A549 (cell line): ENCODE results near the gene BUB1B. TPM values are rescaled to one million over a fixed set of nuclear protein-coding genes. Genes with fewer than 3 reads are reported as not detected.
A peak's percentile ranks its signal among the peaks of the same experiment; 100 is the strongest.

ENCODE experiments used
- ATAC-seq, 2 experiments: fragments of 200-7000 bp in 1 of 2; fragments of >200 bp in 1 of 2; cut with Nextera tagmentation in 1 of 2; cut with Tn5 transposase in 1 of 2; 3 replicates each; pipeline versions ENCODE4 v1.8.0 to v1.9.1; 2018 to 2020; ENCODE audit warnings: mild to moderate bottlenecking in 1 of 2, moderate library complexity in 1 of 2
- CTCF ChIA-PET: fragments of 300-600 bp; sonication (Branson Sonifier 250); formaldehyde crosslinking; extraction: SDS; loops from one replicate; lab custom pipeline; 2021; ENCODE audit warnings: antibody characterized with exemption, inconsistent platforms; lab: Yijun Ruan, JAX
- POLR2A ChIA-PET: fragments of 350-600 bp; formaldehyde crosslinking; extraction: SDS; loops from one replicate; lab custom pipeline; 2021; ENCODE audit warnings: antibody characterized with exemption, inconsistent platforms; lab: Yijun Ruan, JAX
- DNase-seq, 2 experiments: peaks; one replicate each; pipeline versions ENCODE4 v3.0.0 to v3.0.0-alpha.2; 2011 to 2016; ENCODE audit warnings: low read depth in 1 of 2, low spot score in 1 of 2
- FAIRE-seq: peaks from 2 replicates; lab custom pipeline; 2011; peaks lifted over from hg19 to GRCh38; lab: Jason Lieb, UNC
- H3K27ac ChIP-seq, 2 experiments: fragments of >200 bp; sonication (Bioruptor Twin); formaldehyde crosslinking; 3 replicates each; pipeline ENCODE4 v1.5.1; 2016 to 2017
- H3K4me1 ChIP-seq: fragments of >200 bp; sonication (Bioruptor Twin); formaldehyde crosslinking; 3 replicates; pipeline ENCODE4 v1.6.1; 2016
- H3K4me2 ChIP-seq: fragments of >200 bp; sonication (Bioruptor Twin); formaldehyde crosslinking; 3 replicates; pipeline ENCODE4 v1.6.1; 2016
- H3K4me3 ChIP-seq: fragments of >200 bp; sonication (Bioruptor Twin); formaldehyde crosslinking; 3 replicates; pipeline ENCODE4 v1.5.1; 2016
- H3K9me3 ChIP-seq: fragments of >200 bp; sonication (Bioruptor Twin); formaldehyde crosslinking; 3 replicates; pipeline ENCODE4 v1.6.1; 2016
- CBX2 ChIP-seq: fragments of 200-600 bp; sonication (generic); IDR thresholded peaks from 2 replicates; pipeline ENCODE4 v1.6.1; 2016; ENCODE audit warnings: low read depth, mild to moderate bottlenecking, borderline replicate concordance
- CHD2 ChIP-seq: fragments of 150-350 bp; IDR thresholded peaks from 2 replicates; pipeline ENCODE4 v1.6.1; 2014; ENCODE audit warnings: low read length; ENCODE audit not compliant: partially characterized antibody
- CHD4 ChIP-seq: fragments of 200-600 bp; sonication (generic); IDR thresholded peaks from 2 replicates; pipeline ENCODE4 v1.6.1; 2016; ENCODE audit warnings: antibody characterized with exemption, mild to moderate bottlenecking, borderline replicate concordance
- E2F6 ChIP-seq: IDR thresholded peaks from 2 replicates; pipeline ENCODE4 v1.6.1; 2012; ENCODE audit warnings: low read depth, borderline replicate concordance
- EHF ChIP-seq: fragments of 250-450 bp; sonication (Bioruptor Pico); IDR thresholded peaks from 2 replicates; pipeline ENCODE4 v1.5.0; 2020; ENCODE audit warnings: mild to moderate bottlenecking
- ELK1 ChIP-seq: fragments of 150-350 bp; IDR thresholded peaks from 2 replicates; pipeline ENCODE4 v1.6.1; 2014; ENCODE audit warnings: low read depth, mild to moderate bottlenecking, low read length
- ESRRA ChIP-seq: fragments of 150-350 bp; IDR thresholded peaks from 2 replicates; pipeline ENCODE4 v1.6.1; 2014; ENCODE audit warnings: mild to moderate bottlenecking, low read length, borderline replicate concordance
- HOXA7 ChIP-seq: fragments of 250-450 bp; sonication (Bioruptor Pico); IDR thresholded peaks from 2 replicates; pipeline ENCODE4 v1.5.0; 2020; ENCODE audit warnings: mild to moderate bottlenecking, moderate library complexity
- MAX ChIP-seq: IDR thresholded peaks from 2 replicates; pipeline ENCODE4 v1.6.1; 2012
- MAZ ChIP-seq: fragments of 150-350 bp; IDR thresholded peaks from 2 replicates; pipeline ENCODE4 v1.6.1; 2014; ENCODE audit warnings: antibody characterized with exemption, low read depth, low read length, borderline replicate concordance
- MYC ChIP-seq: IDR thresholded peaks from 2 replicates; pipeline ENCODE4 v1.6.1; 2012; ENCODE audit warnings: mild to moderate bottlenecking, inconsistent platforms, low read length, improper control_type of control experiment, borderline replicate concordance
- NPAS2 ChIP-seq: fragments of 250-450 bp; sonication (Bioruptor Pico); IDR thresholded peaks from 2 replicates; pipeline ENCODE4 v1.8.0; 2022; ENCODE audit warnings: mild to moderate bottlenecking, moderate library complexity, borderline replicate concordance
- NR3C1 ChIP-seq: fragments of >200 bp; sonication (Bioruptor Twin); formaldehyde crosslinking; IDR thresholded peaks from 3 replicates; pipeline ENCODE4 v1.6.1; 2017
- PBX3 ChIP-seq: IDR thresholded peaks from 2 replicates; pipeline ENCODE4 v1.6.1; 2012
- RFX5 ChIP-seq: fragments of 450-650 bp; IDR thresholded peaks from 2 replicates; pipeline ENCODE4 v1.7.1; 2014; ENCODE audit warnings: antibody characterized with exemption, mild to moderate bottlenecking, moderate library complexity
- RNF2 ChIP-seq: fragments of 200-600 bp; sonication (generic); IDR thresholded peaks from 2 replicates; pipeline ENCODE4 v1.6.1; 2016; ENCODE audit warnings: low read depth, mild to moderate bottlenecking, antibody characterized with exemption, moderate library complexity, borderline replicate concordance
- SMC3 ChIP-seq: fragments of >200 bp; sonication (Bioruptor Twin); formaldehyde crosslinking; IDR thresholded peaks from 3 replicates; pipeline ENCODE4 v1.6.1; 2018; ENCODE audit warnings: inconsistent platforms
- SREBF2 ChIP-seq: fragments of 450-650 bp; IDR thresholded peaks from 2 replicates; pipeline ENCODE4 v1.6.1; 2014; ENCODE audit warnings: mild to moderate bottlenecking, moderate library complexity
- ZFP36 ChIP-seq: fragments of 450-650 bp; IDR thresholded peaks from 2 replicates; pipeline ENCODE4 v1.6.1; 2014; ENCODE audit warnings: borderline replicate concordance; ENCODE audit not compliant: partially characterized antibody
- WGBS: methylation state at CpG from one replicate; pipeline ENCODE4 v1.1.6; 2017; ENCODE audit errors: missing lambda C conversion rate; 5-methylcytosine and 5-hydroxymethylcytosine counted together
- polyA plus RNA-seq, 4 experiments: library from polyadenylated mRNA; depleted of rRNA in 3 of 4; stranded (reverse); fragments of >200 nt; fragmentation: RNase III in 1 of 4; extraction: RNeasy Plus Mini Kit Qiagen cat#74134 plus additional on column Dnase treatment in 1 of 4; gene quantifications; 2 replicates in 3 of 4; 3 replicates in 1 of 4; pipeline ENCODE4 v1.2.3, GENCODE V29; 2011 to 2017

The BUB1B gene
- polyA plus RNA-seq, 2 of the 4 experiments (the other 2 are of a cell fraction) = 37.5 to 50.2 TPM

- H3K4me3 ChIP-seq = no peak overlapping the region
- TF ChIP-seq CBX2 = no peak
- no peak for TF ChIP-seq ESRRA
- no peak for TF ChIP-seq NR3C1
- no peak for TF ChIP-seq CHD2
- TF ChIP-seq EHF (CRISPR knock-in tag) = no peak
- TF ChIP-seq ZFP36 = no peak
- TF ChIP-seq CHD4 = no peak
- TF ChIP-seq ELK1 = no peak
- TF ChIP-seq NPAS2 (CRISPR knock-in tag) = no peak
- TF ChIP-seq HOXA7 (CRISPR knock-in tag) = no peak
- no peak for TF ChIP-seq SMC3
- no peak for TF ChIP-seq PBX3
- TF ChIP-seq SREBF2 = no peak
- TF ChIP-seq E2F6 = no peak
- no peak for TF ChIP-seq MAX
- no peak for TF ChIP-seq MYC
- no peak for TF ChIP-seq MAZ
- no peak for TF ChIP-seq RNF2
- peaks cover 19% of the 10 kb centered on the region for H3K4me1 ChIP-seq
- DNase-seq (no peak), ATAC-seq (no peak), FAIRE-seq (no peak)
- ChIA-PET CTCF (interaction anchor here (0.6 to 19.7 kb wide), 5 partner anchors 10 to 55 kb away, joined by 3 to 658 read pairs (median 10); no protein-coding TSS in a partner anchor), POLR2A (no interaction called here)
- H3K4me2 ChIP-seq = no peak overlapping the region
- no peaks in the 10 kb centered on the region for H3K9me3 ChIP-seq
- WGBS = 100% methylated on average over 1 of the region's 10 CpGs
- H3K27ac ChIP-seq = peak overlapping the region in 1 of 2 experiments; percentile 85; a peak in 2 of 6 replicates
Measured at GRCh38 chr15:40265355-40265754, 104.5 kb downstream of the BUB1B start.

GRCh38 chr15:40265875-40266274 lies 105.0 kb downstream of the BUB1B start:
- H3K27ac ChIP-seq = peak overlapping the region in 1 of 2 experiments; percentile 85; a peak in 3 of 6 replicates
- POLR2A ChIA-PET = no interaction called here
- no peak for DNase-seq
- CTCF ChIA-PET = interaction anchor here (0.6 to 19.7 kb wide), 5 partner anchors 9 to 55 kb away, joined by 3 to 658 read pairs (median 3); no protein-coding TSS in a partner anchor
- H3K4me3 ChIP-seq = no peak overlapping the region
- no peak for FAIRE-seq
- 100% methylated on average over 2 of the region's 20 CpGs for whole genome bisulfite sequencing
- H3K4me2 ChIP-seq = no peak overlapping the region
- TF ChIP-seq MAZ (no peak), E2F6 (no peak), RFX5 (no peak), MYC (no peak)
- H3K4me1 ChIP-seq = peaks cover 19% of the 10 kb centered on the region
- no peak for ATAC-seq
- H3K9me3 ChIP-seq = no peaks in the 10 kb centered on the region
